Measurements from ENCODE around the gene GSC2.

- TF ChIP-seq REST (IDR thresholded peaks at IDR 0.05) (peak; percentile 21), RAD21 (IDR thresholded peaks at IDR 0.05) (no peak)
Observed at GRCh38 chr22:19174106-19175025, 24.3 kb upstream of the GSC2 start.

Measured in liver (tissue), 2 donors.